Activated CD8-positive, alpha-beta memory T cell treated with anti-CD3 and anti-CD28 coated beads for 48 hours (primary cell): ENCODE results near the gene NEURL1.
"Not testable (repeated sequence)": the region's sequence is repeated elsewhere in the genome, so short reads cannot be mapped to it uniquely, and the experiment has no call there.

Source experiments
- DNase-seq, 3 experiments: peaks; one replicate each; pipeline ENCODE4 v3.0.0-alpha.2; 2020; ENCODE audit warnings: low read depth in 2 of 3, low spot score in 2 of 3

Gene NEURL1

GRCh38 chr10:103620891-103621782 is 127.6 kb downstream of the NEURL1 start:
- no peak for DNase-seq

DNA sequence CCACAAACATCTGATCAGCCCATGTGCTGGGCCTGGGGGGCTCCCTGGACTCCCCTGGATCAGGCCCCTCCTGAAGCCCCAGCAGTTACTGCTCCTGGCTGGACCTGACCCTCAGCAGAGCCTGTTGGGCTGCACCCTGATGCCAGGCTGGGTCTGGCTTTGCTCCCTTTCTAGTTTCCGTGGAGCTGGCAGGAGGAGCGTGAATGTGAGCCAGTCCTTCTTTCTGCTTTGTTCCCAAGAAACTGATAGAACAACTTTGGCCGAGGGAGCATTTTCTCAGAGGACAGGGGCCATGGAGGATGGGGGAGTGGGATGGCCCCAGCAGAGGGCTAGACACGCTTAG is 128.2 kb downstream of the NEURL1 start:
- no peak for DNase-seq

DNA sequence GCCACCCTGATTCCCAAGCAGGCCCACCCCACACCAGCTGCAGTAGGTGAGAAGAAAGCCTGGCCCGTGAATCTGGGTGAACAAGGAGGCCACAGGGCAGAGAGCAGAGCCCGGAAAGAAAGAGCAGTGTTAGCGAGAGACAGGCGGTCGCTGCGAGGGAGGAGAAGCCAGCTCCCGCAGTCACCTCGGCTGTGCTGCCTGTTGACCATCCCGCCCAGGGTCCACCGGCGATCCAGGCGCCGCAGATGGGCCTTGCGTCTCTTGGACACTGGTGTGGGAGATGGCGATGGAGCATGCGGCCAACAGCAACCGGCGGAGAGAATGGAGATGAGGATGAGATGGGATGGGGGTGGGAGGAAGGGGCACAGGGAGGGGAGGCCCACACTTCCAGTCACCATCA is 128.8 kb downstream of the NEURL1 start:
- no peak for DNase-seq

- no peak for DNase-seq
Measured at GRCh38 chr10:103622935-103623574, 129.6 kb downstream of the NEURL1 start.

GRCh38 chr10:103626178-103626577 is 132.7 kb downstream of the NEURL1 start:
- no peak for DNase-seq

DNA sequence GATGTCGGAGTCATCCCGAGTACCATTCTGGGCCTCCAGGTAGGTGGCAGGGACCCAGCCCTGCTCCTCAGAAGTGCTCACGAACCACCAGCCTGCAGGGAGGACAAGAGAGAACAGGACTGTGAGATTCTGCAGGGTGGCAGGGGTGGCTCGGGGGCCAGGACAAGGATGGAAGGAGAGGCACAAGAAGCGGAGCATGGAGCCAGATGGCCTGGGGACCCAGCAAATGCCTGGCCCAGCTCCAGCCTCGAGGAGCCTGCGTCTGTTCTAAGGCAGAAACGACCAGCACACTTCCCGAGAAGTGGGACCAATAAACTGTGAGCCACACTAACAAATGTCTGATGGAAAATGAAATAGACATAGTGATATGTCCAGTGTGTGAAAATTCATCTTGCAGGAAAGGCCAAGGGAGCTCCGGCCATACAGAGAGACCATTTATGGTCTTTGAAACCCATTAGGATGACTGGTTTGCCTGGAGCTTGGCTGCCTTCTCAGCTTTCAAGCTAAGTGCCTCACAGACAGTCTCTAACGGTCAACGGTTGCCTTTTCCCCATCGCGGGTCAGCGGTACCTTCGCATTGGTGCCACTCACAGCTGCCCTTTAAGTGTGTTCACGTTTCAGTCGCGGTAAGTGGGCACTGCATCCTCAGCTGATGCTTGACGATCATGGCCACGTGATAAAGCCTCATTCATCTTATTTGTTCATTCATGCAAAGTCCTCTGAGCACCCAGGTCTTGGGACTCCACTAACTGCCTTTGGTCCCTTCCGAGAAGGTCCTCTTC is 133.8 kb downstream of the NEURL1 start:
- no peak for DNase-seq

- no peak for DNase-seq
Measured at GRCh38 chr10:103627893-103628292, 134.4 kb downstream of the NEURL1 start.

DNA sequence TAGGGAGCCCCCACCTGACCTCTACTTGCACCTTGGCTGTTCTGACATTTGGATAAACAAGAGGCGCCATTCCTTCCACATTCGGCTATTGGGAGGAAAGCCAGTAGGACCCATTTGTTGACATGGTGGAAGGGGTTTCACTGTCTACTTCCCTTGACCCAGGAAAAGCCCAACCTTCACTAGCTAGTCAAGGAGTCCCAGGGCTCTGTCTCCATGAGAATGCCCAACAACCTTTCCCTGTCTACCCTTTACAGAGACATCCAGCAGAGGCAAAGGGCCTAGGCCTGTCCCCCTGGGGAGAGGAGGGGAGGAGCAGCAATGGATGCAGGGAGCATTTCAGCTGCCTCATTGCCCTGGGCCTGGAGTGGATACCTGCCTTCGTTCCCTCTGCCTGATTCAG is 136.1 kb downstream of the NEURL1 start:
- no peak for DNase-seq

GRCh38 chr10:103630156-103630555 is 136.7 kb downstream of the NEURL1 start:
- no peak for DNase-seq

DNA sequence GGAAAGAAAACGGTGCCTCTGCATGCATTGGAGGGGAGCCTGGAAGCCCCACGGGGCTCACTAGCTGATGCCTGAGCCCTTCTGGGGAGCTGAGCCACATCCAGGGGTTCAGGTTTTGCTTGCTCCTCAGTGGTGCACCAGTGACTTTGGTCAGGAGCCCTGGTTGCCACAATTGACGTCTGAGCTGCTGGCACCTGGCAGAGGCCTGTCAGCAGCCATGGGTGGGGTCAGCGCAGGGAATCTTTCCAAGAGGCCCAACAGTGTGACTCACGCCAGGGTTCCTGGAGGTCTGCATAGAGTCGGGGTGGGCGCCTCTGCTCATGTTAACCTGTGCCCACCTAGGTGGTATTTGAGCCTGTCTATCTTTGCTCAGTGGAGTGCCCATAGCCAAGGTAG is 138.7 kb downstream of the NEURL1 start:
- DNase-seq: no peak

- not testable (repeated sequence) for DNase-seq
Measured at GRCh38 chr10:103632871-103633270, 139.4 kb downstream of the NEURL1 start.

DNA sequence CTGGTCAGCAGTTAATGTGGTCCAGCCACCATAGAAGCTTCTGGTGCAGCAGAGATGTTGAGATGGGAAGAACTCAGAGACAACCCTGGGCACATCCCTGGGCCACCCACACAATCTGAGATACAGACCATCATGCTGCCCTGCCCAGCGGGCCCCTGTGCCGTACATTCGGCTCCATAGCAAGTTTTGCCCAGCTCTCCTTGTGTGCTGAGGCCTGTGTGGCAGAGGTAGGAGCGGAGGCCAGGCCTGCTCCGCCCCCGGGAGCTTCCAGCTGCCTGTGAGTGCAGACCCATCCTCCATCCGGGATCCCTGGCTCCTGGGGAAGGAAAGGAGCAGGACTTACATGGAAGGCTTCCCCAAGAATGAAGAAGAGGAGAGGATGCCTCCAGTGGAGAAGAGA is 140.3 kb downstream of the NEURL1 start:
- no peak for DNase-seq

GRCh38 chr10:103635580-103635979 is 142.1 kb downstream of the NEURL1 start:
- no peak for DNase-seq

GRCh38 chr10:103636492-103636891 is 143.0 kb downstream of the NEURL1 start:
- no peak for DNase-seq

- no peak for DNase-seq
Measured at GRCh38 chr10:103637011-103637410, 143.5 kb downstream of the NEURL1 start.

DNA sequence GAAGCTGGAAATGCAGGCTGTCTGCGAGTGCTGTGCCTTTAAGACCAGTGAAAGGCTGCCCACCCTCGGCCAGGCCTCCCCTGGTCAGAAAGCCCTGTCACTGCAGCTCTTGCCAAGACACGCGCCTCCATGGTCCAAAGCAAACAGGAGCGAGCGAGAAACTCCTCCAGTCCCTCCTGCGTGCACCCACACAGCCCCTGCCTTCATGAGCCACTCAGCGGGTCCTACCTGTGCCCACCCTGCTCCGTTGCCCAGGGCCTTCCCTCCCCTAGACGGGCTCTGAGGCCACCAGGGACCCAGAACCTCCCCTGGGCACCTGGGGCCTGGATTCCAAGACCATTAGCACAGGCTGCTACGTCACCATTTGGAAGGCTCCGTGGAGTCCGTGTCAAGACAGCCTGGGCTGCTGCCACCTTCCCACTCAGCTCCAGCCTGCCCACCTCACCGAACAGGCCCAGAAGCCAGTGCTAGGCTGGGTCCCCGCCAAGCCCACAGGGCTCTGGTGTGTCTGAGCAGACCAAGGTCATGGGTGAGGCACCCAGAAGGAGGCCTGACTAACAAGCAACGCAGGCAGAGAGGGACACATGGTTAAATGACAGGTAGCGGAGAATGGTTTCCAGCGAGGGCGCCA is 144.5 kb downstream of the NEURL1 start:
- DNase-seq: no peak

GRCh38 chr10:103638948-103639347 is 145.4 kb downstream of the NEURL1 start:
- no peak for DNase-seq

DNA sequence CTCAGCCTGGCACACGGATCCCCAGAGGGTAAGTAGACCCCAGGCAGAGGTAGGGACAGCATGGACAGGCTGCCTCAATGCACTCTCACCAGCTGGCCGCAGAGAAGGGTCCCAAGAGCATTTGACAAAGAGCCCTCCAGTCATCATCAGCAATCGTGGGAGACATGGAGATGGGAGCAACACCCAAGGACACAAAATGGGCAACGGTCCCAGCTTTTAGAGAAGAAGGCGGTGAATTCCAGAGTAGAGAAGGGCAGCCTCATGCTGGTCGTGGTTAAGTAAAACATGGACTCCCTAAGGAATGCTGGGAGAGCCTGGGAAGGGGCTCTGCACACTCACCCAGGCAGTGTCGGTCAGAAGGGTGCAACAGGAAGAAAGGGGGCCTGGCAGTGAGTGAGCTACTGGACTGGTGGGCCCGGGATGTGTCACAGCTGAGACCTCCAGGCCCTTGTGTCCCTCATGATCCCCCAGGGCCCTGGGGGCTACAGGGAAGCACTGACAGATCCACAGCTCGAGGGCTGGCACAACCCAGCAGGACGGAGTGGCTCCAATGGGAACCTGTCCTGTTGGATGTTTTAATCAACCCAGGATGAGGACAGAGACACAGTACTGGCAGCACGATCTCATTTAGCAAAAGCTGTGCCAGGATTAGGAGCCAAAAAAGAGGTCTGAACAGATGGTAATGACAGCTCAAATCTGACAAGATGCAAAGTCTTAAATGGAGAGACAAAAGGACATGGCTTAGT is 147.1 kb downstream of the NEURL1 start:
- DNase-seq: no peak

DNA sequence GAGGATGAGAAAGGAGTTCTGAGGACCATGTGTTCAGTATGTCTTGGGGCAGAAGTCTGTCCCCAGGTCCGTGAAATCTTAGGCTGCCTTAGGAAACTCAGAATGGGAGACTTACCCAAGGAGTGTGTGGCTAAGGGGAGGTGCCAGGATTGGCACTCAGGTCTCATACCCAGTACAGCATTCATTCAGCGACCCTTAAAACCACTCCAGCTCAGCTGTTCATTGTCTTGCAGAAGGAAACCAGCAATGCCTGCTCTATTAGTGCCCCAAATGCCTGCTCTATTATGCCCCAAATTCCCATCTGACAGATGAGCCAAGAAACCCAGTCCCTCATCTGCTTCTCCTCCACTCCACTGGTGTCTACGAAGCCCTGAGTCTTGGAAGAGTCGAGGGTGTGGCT is 147.8 kb downstream of the NEURL1 start:
- no peak for DNase-seq
